Skeletal muscle satellite cell (primary cell): ENCODE measurements around the gene FNTB.
"Not testable (repeated sequence)": the region's sequence is repeated elsewhere in the genome, so short reads cannot be mapped to it uniquely, and the experiment has no call there.

Source experiments
- H3K27me3 ChIP-seq: 2 replicates; pipeline ENCODE4 v1.7.0; 2013; ENCODE audit warnings: low read length; ENCODE audit not compliant: control insufficient read depth, insufficient read depth
- H3K36me3 ChIP-seq: 2 replicates; pipeline ENCODE4 v1.7.0; 2013; ENCODE audit warnings: mild to moderate bottlenecking, control low read depth, low read length; ENCODE audit not compliant: insufficient read depth
- H3K4me1 ChIP-seq: 2 replicates; pipeline ENCODE4 v1.7.0; 2013; ENCODE audit warnings: low read length; ENCODE audit not compliant: control insufficient read depth, insufficient read depth
- H3K4me2 ChIP-seq: 2 replicates; pipeline ENCODE4 v1.7.0; 2013; ENCODE audit warnings: mild to moderate bottlenecking, low read length
- H3K4me3 ChIP-seq: 2 replicates; pipeline ENCODE4 v1.7.0; 2013; ENCODE audit warnings: low read length
- H3K9ac ChIP-seq: 2 replicates; pipeline ENCODE4 v1.7.0; 2013; ENCODE audit warnings: mild to moderate bottlenecking, low read depth, low read length, moderate library complexity
- H3K9me3 ChIP-seq: replicated peaks from 2 replicates; pipeline ENCODE4 v1.7.0; 2013; ENCODE audit warnings: mild to moderate bottlenecking, control low read depth, low read length

Gene FNTB

GRCh38 chr14:65080960-65081747, 94.5 kb downstream of the FNTB start:
- Histone ChIP-seq H3K4me2 (no peak overlapping the region), H3K9ac (no peak overlapping the region), H3K9me3 (no peaks in the 10 kb centered on the region), H3K4me1 (peaks cover 3% of the 10 kb centered on the region), H3K4me3 (no peak overlapping the region), H3K36me3 (peaks cover 72% of the 10 kb centered on the region), H3K27me3 (no peaks in the 10 kb centered on the region)

DNA sequence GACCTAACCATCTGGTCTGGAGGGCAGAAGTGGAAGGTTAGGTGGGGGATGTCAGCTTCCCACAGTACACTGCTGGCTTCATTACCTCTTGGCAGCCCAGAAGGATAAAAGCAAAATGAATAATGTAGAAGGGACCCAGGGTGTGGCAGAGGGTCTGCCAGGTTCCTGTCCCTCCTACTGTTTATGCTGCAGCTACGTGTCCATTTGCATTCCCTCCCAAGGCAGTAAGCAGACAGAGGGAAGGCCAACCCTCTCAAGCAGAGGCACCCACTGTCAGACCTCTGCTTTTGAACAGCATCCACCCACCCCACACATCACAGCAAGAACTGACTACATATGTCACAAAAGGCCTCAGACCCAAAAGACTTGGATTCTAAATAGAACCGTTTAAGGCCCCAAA, 96.2 kb downstream of the FNTB start:
- H3K4me1 ChIP-seq: peaks cover 3% of the 10 kb centered on the region
- no peaks in the 10 kb centered on the region for H3K27me3 ChIP-seq
- no peak overlapping the region for H3K9ac ChIP-seq
- H3K4me3 ChIP-seq: no peak overlapping the region
- no peaks in the 10 kb centered on the region for H3K9me3 ChIP-seq
- H3K36me3 ChIP-seq: peaks cover 65% of the 10 kb centered on the region
- H3K4me2 ChIP-seq: no peak overlapping the region

GRCh38 chr14:65084554-65085505, 98.1 kb downstream of the FNTB start:
- Histone ChIP-seq H3K36me3 (peaks cover 74% of the 10 kb centered on the region), H3K9ac (no peak overlapping the region), H3K4me3 (no peak overlapping the region)

DNA sequence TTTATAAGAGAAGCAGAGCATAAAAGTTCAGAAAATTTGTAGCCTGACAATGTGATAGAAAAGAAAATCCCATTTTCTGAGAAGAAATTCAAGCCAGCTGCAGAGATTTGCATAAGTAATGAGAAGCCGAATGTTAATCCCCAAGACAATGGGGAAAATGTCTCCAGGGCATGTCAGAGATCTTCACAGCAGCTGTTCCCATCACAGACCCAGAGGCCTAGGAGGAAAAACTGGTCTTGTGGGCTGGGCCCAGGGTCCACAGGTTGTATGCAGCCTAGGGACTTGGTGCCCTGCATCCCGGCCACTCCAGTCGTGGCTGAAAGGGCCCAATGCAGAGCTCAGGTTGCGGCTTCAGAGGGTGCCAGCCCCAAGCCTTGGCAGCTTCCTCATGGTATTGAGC, 100.0 kb downstream of the FNTB start:
- H3K4me2 ChIP-seq, H3K4me3 ChIP-seq: not testable (repeated sequence)
- H3K36me3 ChIP-seq: peaks cover 81% of the 10 kb centered on the region

More at GRCh38 chr14:65084554-65085505, 98.1 kb downstream of the FNTB start:
- Histone ChIP-seq H3K27me3 (no peaks in the 10 kb centered on the region), H3K4me2 (no peak overlapping the region), H3K4me1 (peaks cover 3% of the 10 kb centered on the region), H3K9me3 (no peaks in the 10 kb centered on the region)

GRCh38 chr14:65087835-65088234, 101.1 kb downstream of the FNTB start:
- not testable (repeated sequence) for H3K4me2 ChIP-seq, H3K9ac ChIP-seq, H3K4me3 ChIP-seq, H3K4me1 ChIP-seq, H3K27me3 ChIP-seq, H3K9me3 ChIP-seq
- peaks cover 82% of the 10 kb centered on the region for H3K36me3 ChIP-seq

More for the DNA sequence above, 100.0 kb downstream of the FNTB start:
- H3K9me3 ChIP-seq, H3K9ac ChIP-seq, H3K27me3 ChIP-seq, H3K4me1 ChIP-seq: not testable (repeated sequence)

- Histone ChIP-seq H3K4me3 (no peak overlapping the region), H3K4me1 (peaks cover 13% of the 10 kb centered on the region), H3K36me3 (peaks cover 74% of the 10 kb centered on the region), H3K9ac (no peak overlapping the region), H3K27me3 (no peaks in the 10 kb centered on the region), H3K9me3 (no peaks in the 10 kb centered on the region), H3K4me2 (no peak overlapping the region)
Measured at GRCh38 chr14:65092349-65092748, 105.7 kb downstream of the FNTB start.

GRCh38 chr14:65095633-65096205, 109.0 kb downstream of the FNTB start:
- Histone ChIP-seq H3K4me2 (no peak overlapping the region), H3K27me3 (no peaks in the 10 kb centered on the region), H3K9ac (no peak overlapping the region), H3K36me3 (peaks cover 52% of the 10 kb centered on the region), H3K4me1 (peaks cover 16% of the 10 kb centered on the region), H3K4me3 (no peak overlapping the region), H3K9me3 (no peaks in the 10 kb centered on the region)

DNA sequence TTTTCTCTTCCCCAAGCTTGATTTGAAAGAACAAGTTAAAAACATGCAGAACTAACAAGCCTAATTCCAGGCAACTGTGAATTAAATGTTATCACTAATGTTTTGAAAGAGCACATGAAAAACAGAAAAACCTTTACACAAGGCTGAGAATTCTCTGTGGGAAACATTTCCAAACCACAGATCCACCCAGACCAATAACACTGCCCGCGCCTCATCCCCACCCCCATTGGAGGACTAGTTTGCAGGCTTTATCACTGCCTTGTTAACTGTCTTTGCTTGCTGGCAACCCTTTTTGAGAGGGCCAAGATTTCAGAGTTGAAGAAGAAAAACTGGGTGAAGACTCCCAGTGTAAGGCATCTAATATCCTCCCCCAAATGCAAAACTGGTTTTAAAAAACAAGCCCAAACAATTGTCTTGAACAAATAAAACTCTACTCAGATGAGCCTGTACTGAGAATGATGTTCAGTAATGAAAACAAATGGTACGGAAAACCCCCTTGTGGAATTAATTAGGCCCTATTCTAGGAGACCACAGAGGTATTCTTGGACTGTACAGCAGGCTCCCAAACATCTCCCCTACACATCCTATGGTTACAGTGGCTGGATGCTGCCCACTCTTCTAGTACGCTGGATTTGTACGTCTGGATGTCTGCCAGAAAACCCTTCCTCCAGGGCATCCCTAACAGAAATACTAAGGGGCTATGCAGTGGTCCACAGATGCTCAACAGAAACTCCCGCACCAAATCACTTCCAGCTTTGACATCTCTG, 109.8 kb downstream of the FNTB start:
- H3K27me3 ChIP-seq: no peaks in the 10 kb centered on the region
- H3K4me1 ChIP-seq: peaks cover 21% of the 10 kb centered on the region
- no peak overlapping the region for H3K4me2 ChIP-seq
- H3K36me3 ChIP-seq: peaks cover 44% of the 10 kb centered on the region
- no peaks in the 10 kb centered on the region for H3K9me3 ChIP-seq
- no peak overlapping the region for H3K9ac ChIP-seq
- no peak overlapping the region for H3K4me3 ChIP-seq

- Histone ChIP-seq H3K4me2 (peak overlapping the region; percentile 26), H3K36me3 (peaks cover 24% of the 10 kb centered on the region), H3K4me3 (no peak overlapping the region), H3K9me3 (no peaks in the 10 kb centered on the region), H3K4me1 (peaks cover 25% of the 10 kb centered on the region), H3K27me3 (no peaks in the 10 kb centered on the region), H3K9ac (no peak overlapping the region)
Measured at GRCh38 chr14:65098586-65098985, 111.9 kb downstream of the FNTB start.

- Histone ChIP-seq H3K27me3 (no peaks in the 10 kb centered on the region), H3K9me3 (no peaks in the 10 kb centered on the region), H3K4me1 (peaks cover 22% of the 10 kb centered on the region), H3K9ac (peak overlapping the region; percentile 91), H3K4me3 (peak overlapping the region; percentile 92), H3K4me2 (peak overlapping the region; percentile 91), H3K36me3 (peaks cover 9% of the 10 kb centered on the region)
Measured at GRCh38 chr14:65100922-65101541, 114.3 kb downstream of the FNTB start.
